Measurements from ENCODE around the gene DAZAP1.
"Not testable (repeated sequence)": the region's sequence is repeated elsewhere in the genome, so short reads cannot be mapped to it uniquely, and the experiment has no call there.

DAZAP1 gene

DNA sequence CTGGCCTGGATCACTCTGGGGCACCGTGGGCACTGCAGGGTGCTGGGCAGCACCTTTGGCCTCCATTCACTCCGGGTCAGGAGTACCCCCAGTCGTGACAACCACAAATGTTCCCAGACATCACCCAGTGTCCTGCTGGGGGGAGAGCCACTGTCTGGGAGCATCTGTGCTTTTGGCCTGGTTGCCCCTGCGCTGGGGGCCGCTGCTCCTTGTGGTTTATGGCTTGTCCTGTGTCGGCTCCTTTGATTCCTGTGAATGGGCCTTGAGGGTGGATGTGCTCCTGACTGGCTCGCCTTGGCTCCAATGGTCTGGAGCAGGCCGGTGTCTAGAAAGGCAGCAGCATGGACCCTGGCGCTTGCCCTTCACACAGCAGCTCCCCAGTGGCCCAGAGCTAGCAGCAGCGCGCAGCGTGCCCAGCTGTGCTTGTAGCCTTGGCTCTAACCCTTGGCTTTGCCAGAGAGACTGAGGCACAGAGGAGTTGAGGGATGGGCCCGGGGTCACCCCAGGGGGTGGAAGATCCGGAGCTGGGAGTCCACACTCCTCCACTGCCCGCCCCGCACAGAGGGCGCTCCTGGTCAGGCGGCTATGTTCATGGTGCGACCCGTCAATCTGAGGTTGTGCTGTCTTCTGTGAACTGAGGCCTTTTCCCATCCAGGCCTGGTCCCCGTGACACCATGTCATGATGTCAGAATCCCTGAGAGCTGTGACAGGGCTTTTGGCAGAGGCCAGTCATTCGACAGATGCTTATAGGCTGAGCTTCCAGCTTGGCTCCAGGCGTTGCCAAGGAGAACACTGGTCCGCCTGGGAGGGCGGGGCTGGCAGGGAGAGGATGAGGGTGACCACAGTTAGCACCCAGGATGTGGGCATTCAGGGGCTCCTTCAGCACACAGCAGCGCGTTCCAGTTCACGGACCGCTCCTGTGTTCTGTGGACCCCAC lies 4.1 kb downstream of the DAZAP1 start:
- DNase-seq, result peak; percentile 21

GRCh38 chr19:1412323-1412923 lies 5.0 kb downstream of the DAZAP1 start:
- no peak for DNase-seq

DNA sequence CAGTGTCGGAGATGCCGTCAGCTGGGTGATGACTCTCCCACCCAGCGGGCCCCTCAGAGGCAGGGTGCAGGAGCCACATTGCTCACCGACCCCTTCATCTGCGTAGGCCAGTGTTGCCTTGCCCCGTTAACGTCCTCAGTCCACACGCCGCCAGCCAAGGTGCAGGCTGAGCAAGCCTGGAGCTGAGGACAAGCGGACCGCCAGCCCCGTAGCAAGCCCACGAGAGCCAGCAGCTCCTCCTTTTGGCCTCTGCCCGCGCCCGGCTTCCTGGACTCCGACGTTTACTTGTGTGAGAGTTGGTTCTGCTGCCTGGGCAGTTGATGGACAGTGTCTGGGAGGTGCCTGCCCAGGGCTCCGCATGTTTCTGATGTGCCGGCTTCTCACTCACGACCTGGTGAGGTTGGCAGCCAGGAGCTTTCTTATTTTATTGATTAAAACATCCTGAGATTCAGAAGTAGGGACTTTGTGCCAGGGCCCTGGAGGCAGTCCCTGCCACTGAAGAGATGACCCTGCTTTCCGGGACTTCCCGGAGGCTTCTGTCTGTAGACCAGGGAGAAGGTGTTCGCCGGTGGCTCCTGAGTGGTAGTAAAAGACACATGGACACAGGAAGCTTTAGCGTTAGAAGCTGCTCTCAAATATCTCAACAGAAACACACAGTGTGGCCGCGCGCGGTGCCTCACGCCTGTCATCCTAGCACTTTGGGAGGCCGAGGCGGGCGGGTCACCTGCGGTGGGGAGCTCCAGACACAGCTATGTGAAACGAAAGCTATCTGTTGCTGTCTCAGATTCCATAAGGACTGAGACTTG lies 5.8 kb downstream of the DAZAP1 start:
- no peak for DNase-seq

GRCh38 chr19:1416014-1416841 lies 8.8 kb downstream of the DAZAP1 start:
- DNase-seq, result no peak

- no peak for DNase-seq
These were observed 9.8 kb downstream of the DAZAP1 start for GRCh38 chr19:1417145-1417544.

DNA sequence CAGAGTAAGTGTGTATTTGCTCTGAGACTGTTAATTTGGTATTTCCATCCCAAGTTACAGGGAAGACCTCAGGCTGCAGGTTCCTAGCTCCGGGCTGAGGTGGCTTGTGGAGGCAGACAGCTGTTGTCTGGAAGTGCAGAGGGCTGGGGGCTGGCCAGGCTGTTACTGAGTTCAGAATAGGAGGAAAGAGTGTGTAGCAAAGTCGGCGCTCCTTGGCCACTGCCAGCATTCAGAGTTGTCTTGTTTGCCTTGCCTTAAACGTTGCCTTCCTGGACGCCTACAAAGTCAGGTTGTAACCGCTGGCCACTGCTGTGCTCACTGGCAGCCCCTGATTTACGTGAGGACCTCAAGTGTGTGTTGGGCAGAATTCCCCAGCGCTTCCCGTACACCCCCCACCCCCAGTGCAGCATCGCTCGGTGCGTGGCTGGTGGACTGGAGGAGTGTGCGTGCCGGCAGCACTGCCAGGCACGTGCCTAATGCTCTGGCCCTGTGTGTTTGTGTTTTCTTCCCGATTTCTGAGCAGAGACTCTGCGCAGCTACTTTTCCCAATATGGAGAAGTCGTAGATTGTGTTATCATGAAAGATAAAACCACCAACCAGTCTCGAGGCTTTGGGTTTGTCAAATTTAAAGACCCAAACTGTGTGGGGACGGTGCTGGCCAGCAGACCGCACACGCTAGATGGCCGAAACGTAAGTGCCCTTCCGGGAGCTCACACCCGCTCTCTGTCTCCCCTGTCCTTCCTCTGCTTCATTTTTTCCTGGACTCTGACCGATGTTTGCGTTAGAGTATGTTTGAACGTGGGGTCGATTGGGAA lies 10.5 kb downstream of the DAZAP1 start:
- no peak for DNase-seq

GRCh38 chr19:1418496-1418775 lies 11.1 kb downstream of the DAZAP1 start:
- DNase-seq, result no peak

DNA sequence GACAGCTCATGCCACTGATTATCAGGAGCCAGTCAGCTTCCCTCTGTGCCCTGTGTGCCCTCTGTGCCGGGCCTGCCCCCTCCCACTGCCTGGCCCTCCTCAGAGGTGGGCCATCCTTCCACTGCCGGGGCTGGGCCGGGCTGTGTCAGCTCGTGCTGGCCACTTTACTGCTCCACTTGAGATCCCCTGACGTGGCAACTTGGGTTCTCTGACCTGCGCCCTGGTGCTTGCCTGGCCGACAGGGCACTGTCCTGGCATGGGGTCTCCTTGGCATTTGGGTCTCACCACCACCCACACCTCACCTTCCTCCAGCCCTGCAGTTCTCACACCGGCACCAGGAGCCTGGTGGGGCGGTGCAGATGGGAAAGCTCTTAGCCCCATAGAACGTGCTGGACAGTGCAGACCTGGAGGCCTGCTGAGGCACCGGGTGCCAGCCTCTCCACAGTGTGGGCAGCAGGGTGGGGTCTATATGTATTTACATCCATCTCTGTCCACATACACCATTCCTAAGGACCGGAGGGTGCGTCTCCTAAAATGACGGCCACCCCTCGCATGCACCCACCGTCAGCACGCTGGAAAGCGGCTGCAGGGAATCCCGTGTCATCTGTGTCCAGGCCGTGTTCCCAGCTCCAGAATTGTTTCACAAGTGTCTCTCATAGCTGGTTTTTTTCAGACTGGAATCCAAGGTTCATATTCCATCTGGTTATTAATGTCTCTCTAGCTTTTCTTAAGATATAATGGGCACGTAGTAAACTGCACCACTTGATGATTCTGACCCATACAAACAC lies 11.8 kb downstream of the DAZAP1 start:
- DNase-seq, result no peak

DNA sequence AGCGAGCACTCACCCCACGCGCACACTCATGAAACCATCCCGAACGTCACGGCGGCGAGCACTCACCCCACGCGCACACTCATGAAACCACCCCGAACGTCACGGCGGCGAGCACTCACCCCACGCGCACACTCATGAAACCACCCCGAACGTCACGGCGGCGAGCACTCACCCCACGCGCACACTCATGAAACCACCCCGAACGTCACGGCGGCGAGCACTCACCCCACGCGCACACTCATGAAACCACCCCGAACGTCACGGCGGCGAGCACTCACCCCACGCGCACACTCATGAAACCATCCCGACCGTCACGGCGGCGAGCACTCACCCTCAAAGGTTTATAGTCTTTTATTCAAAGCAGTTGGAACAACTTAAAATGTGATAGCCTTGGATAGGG lies 12.7 kb downstream of the DAZAP1 start:
- not testable (repeated sequence) for DNase-seq

DNA sequence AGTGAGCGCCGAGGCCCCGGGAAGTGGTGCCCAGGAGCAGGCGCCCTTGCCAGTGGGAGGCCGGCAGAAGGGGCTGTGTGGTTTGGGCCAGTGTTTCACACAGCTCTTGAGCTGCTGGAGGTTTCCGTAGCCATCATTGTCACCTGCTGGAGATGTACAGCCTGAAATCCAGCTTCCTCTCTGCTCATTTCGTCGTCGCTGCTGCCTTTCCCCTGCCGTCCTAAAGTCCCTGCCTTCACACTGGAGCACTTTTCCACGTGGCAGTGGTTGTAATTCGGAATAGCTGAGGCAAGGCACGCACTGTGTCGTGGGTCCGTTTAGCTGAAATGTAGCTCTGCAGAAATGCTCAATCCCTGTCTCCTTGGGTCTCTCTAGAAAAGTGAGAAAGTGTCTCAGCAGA lies 13.2 kb downstream of the DAZAP1 start:
- no peak for DNase-seq

DNA sequence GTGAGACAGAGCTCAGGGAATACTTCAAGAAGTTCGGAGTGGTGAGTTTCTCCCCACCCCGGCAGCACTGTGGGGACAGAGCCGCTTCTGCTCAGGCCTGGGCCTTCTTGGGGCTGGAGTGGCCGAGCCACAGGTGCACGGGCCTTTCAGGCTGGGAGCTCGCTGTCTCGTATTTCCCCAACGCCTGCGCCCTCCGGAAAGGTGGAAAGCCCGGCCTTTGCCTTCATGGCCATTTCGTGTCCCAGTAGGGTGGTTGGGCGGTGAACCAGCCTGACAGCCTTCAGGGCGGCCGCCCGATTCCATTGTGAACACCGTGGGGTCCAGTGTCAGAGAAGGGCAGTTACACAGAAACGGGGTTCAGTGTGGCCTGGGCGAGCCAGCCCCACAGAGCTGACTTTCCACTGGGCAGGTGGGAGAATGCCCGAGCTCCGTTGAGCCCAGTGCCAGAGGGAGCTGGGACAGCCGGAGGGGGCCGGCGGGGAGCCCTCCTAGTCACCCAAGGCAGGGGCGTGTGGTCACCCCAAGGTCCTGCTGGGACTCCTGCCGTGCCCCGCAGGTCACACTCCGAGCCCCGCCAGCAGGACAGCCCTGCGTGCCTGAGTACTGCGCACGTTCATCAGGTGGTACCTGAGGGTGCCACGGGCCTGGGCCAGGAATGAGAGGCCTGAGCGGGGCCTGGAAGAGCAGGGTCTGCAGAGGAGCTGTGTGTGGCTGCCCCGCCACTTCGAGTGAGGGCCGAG lies 14.0 kb downstream of the DAZAP1 start:
- no peak for DNase-seq

DNA sequence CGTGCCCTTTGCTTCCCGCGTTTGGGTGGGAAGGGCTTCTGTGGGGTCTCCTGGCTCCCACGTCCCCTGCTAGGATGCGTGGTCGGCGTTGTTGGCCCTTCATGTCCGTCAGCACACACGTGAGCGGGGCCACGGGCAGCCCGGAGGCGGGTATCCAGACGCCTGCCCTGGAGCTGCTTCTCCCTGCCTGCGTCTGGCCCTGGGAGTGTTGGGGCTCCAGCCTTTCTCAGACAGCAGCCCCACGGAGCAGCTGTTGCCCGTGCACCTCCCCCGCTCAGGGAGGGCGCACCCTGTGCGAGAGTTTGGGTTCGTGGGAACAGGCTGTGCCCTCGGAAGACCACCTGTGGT lies 14.5 kb downstream of the DAZAP1 start:
- DNase-seq, result no peak

- no peak for DNase-seq
These were observed 15.0 kb downstream of the DAZAP1 start for GRCh38 chr19:1422360-1422759.

GRCh38 chr19:1422943-1423342 lies 15.6 kb downstream of the DAZAP1 start:
- DNase-seq, result no peak

- no peak for DNase-seq
These were observed 16.2 kb downstream of the DAZAP1 start for GRCh38 chr19:1423436-1424191.

DNA sequence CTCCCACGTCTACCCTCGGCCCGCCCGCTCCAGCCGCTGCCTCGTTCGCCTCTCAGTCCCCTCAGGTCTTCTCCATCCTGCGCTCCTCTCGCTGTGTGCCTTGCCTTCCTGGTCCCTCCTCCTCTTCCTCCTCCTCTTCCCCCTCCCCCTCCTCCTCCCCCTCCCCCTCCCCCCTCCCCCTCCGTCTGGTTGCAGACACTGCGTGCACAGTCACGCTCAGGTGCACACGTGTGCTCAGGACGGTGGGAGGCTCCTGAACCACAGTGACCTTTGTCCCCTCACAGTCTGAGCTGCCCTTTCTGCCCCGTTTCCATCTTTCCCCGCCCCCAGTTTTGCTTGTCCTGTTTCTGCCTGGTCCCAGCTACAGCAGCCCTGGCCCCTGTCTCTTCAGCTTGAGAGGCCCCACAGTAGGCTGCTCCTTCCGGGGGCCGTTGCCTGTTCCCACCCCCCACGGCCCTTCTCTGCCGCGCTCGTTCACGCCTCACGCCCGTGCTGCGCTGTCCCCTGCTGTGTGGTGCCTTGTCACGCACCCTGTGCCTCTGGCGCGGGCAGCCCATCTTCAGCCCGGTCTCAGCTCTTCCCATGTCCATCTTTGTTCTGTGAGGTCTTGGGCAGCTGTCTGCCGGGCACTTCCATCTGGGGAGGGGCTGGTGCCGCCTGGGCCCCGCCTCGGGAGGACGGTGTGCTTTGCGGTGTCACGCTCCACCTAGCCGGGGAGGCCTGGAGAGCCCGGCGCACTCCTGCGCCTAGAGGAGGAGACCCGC lies 17.0 kb downstream of the DAZAP1 start:
- DNase-seq, result no peak

- DNase-seq, result no peak
These were observed 17.9 kb downstream of the DAZAP1 start for GRCh38 chr19:1425102-1425837.

GRCh38 chr19:1425902-1426301 lies 18.5 kb downstream of the DAZAP1 start:
- no peak for DNase-seq
